ENCODE data around the gene PRELID3B.
A peak's percentile ranks its signal among the peaks of the same experiment; 100 is the strongest.

PRELID3B gene

GRCh38 chr20:59010995-59011873, 31.4 kb downstream of the PRELID3B start:
- H3K27me3 ChIP-seq (ENCODE audit: control insufficient read depth in 2 of 2, insufficient read depth in 2 of 2, low read length in 2 of 2), result no peaks in the 10 kb centered on the region
- peak overlapping the region in 1 of 2 donors; percentile 16 for H3K27ac ChIP-seq (ENCODE audit: low read depth in 2 of 2, low read length in 2 of 2)
- no peak overlapping the region for H3K9ac ChIP-seq (ENCODE audit: low read depth in 1 of 2, low read length in 2 of 2)
- no peaks in the 10 kb centered on the region for H3K9me3 ChIP-seq (ENCODE audit: control insufficient read depth in 2 of 2, low read length in 2 of 2)
- no peaks in the 10 kb centered on the region for H3K36me3 ChIP-seq (ENCODE audit: control insufficient read depth in 2 of 2, insufficient read depth in 2 of 2, low read length in 2 of 2)
- no peak overlapping the region for H3K4me3 ChIP-seq (ENCODE audit: low read length in 2 of 2)
- peaks cover 12 to 15% of the 10 kb centered on the region in 2 donors for H3K4me1 ChIP-seq (ENCODE audit: control insufficient read depth in 2 of 2, insufficient read depth in 2 of 2, low read length in 2 of 2)

- no peaks in the 10 kb centered on the region for H3K36me3 ChIP-seq (ENCODE audit: control insufficient read depth in 2 of 2, insufficient read depth in 2 of 2, low read length in 2 of 2)
- H3K27me3 ChIP-seq (ENCODE audit: control insufficient read depth in 2 of 2, insufficient read depth in 2 of 2, low read length in 2 of 2), result no peaks in the 10 kb centered on the region
- H3K4me1 ChIP-seq (ENCODE audit: control insufficient read depth in 2 of 2, insufficient read depth in 2 of 2, low read length in 2 of 2), result peaks cover 19 to 23% of the 10 kb centered on the region in 2 donors
- no peak overlapping the region for H3K9ac ChIP-seq (ENCODE audit: low read depth in 1 of 2, low read length in 2 of 2)
- no peak overlapping the region for H3K4me3 ChIP-seq (ENCODE audit: low read length in 2 of 2)
- no peaks in the 10 kb centered on the region for H3K9me3 ChIP-seq (ENCODE audit: control insufficient read depth in 2 of 2, low read length in 2 of 2)
- H3K27ac ChIP-seq (ENCODE audit: low read depth in 2 of 2, low read length in 2 of 2), result peak overlapping the region in 1 of 2 donors; percentile 7
Measured at GRCh38 chr20:59010321-59010994, 32.1 kb downstream of the PRELID3B start.

GRCh38 chr20:59008715-59009336, 33.8 kb downstream of the PRELID3B start:
- H3K9me3 ChIP-seq (ENCODE audit: control insufficient read depth in 2 of 2, low read length in 2 of 2), result no peaks in the 10 kb centered on the region
- H3K36me3 ChIP-seq (ENCODE audit: control insufficient read depth in 2 of 2, insufficient read depth in 2 of 2, low read length in 2 of 2), result peaks cover 0 to 5% of the 10 kb centered on the region in 2 donors
- no peaks in the 10 kb centered on the region for H3K27me3 ChIP-seq (ENCODE audit: control insufficient read depth in 2 of 2, insufficient read depth in 2 of 2, low read length in 2 of 2)
- peaks cover 34 to 35% of the 10 kb centered on the region in 2 donors for H3K4me1 ChIP-seq (ENCODE audit: control insufficient read depth in 2 of 2, insufficient read depth in 2 of 2, low read length in 2 of 2)
- peak overlapping the region in 1 of 2 donors; percentile 11 for H3K9ac ChIP-seq (ENCODE audit: low read depth in 1 of 2, low read length in 2 of 2)
- H3K4me3 ChIP-seq (ENCODE audit: low read length in 2 of 2), result no peak overlapping the region
- peak overlapping the region in 1 of 2 donors; percentile 91 for H3K27ac ChIP-seq (ENCODE audit: low read depth in 2 of 2, low read length in 2 of 2)

- H3K9ac ChIP-seq (ENCODE audit: low read depth in 1 of 2, low read length in 2 of 2), result peak overlapping the region in 1 of 2 donors; percentile 96
- H3K9me3 ChIP-seq (ENCODE audit: control insufficient read depth in 2 of 2, low read length in 2 of 2), result no peaks in the 10 kb centered on the region
- peak overlapping the region in 1 of 2 donors; percentile 22 for H3K4me3 ChIP-seq (ENCODE audit: low read length in 2 of 2)
- peak overlapping the region; percentile 88 to 91 for H3K27ac ChIP-seq (ENCODE audit: low read depth in 2 of 2, low read length in 2 of 2)
- peaks cover 0 to 13% of the 10 kb centered on the region in 2 donors for H3K36me3 ChIP-seq (ENCODE audit: control insufficient read depth in 2 of 2, insufficient read depth in 2 of 2, low read length in 2 of 2)
- no peaks in the 10 kb centered on the region for H3K27me3 ChIP-seq (ENCODE audit: control insufficient read depth in 2 of 2, insufficient read depth in 2 of 2, low read length in 2 of 2)
- H3K4me1 ChIP-seq (ENCODE audit: control insufficient read depth in 2 of 2, insufficient read depth in 2 of 2, low read length in 2 of 2), result peaks cover 36 to 41% of the 10 kb centered on the region in 2 donors
Measured at GRCh38 chr20:59007665-59008511, 34.7 kb downstream of the PRELID3B start.

- no peaks in the 10 kb centered on the region for H3K9me3 ChIP-seq (ENCODE audit: control insufficient read depth in 2 of 2, low read length in 2 of 2)
- H3K27ac ChIP-seq (ENCODE audit: low read depth in 2 of 2, low read length in 2 of 2), result peak within 1 kb of the TSS; percentile 88 to 91
- peaks cover 36 to 41% of the 10 kb centered on the region in 2 donors for H3K4me1 ChIP-seq (ENCODE audit: control insufficient read depth in 2 of 2, insufficient read depth in 2 of 2, low read length in 2 of 2)
- H3K27me3 ChIP-seq (ENCODE audit: control insufficient read depth in 2 of 2, insufficient read depth in 2 of 2, low read length in 2 of 2), result no peaks in the 10 kb centered on the region
- peak within 1 kb of the TSS; percentile 95 to 96 for H3K9ac ChIP-seq (ENCODE audit: low read depth in 1 of 2, low read length in 2 of 2)
- H3K4me3 ChIP-seq (ENCODE audit: low read length in 2 of 2), result peak within 1 kb of the TSS; percentile 83 to 84
- peaks cover 3 to 17% of the 10 kb centered on the region in 2 donors for H3K36me3 ChIP-seq (ENCODE audit: control insufficient read depth in 2 of 2, insufficient read depth in 2 of 2, low read length in 2 of 2)
Measured at GRCh38 chr20:59006864-59007664, 35.5 kb downstream of the PRELID3B start, which contains the start of gene CTSZ. Gene CTSZ (minus strand): TSS chr20:59007254. CDS start chr20:59007128, 126 bp downstream.

GRCh38 chr20:59006167-59006863, 36.3 kb downstream of the PRELID3B start:
- Histone ChIP-seq H3K4me1 (ENCODE audit: control insufficient read depth in 2 of 2, insufficient read depth in 2 of 2, low read length in 2 of 2) (peaks cover 36 to 41% of the 10 kb centered on the region in 2 donors), H3K9ac (ENCODE audit: low read depth in 1 of 2, low read length in 2 of 2) (peak overlapping the region; percentile 95 to 96), H3K9me3 (ENCODE audit: control insufficient read depth in 2 of 2, low read length in 2 of 2) (no peaks in the 10 kb centered on the region), H3K27ac (ENCODE audit: low read depth in 2 of 2, low read length in 2 of 2) (peak overlapping the region; percentile 88 to 91), H3K27me3 (ENCODE audit: control insufficient read depth in 2 of 2, insufficient read depth in 2 of 2, low read length in 2 of 2) (no peaks in the 10 kb centered on the region), H3K36me3 (ENCODE audit: control insufficient read depth in 2 of 2, insufficient read depth in 2 of 2, low read length in 2 of 2) (peaks cover 10 to 25% of the 10 kb centered on the region in 2 donors), H3K4me3 (ENCODE audit: low read length in 2 of 2) (peak overlapping the region; percentile 83 to 84)

GRCh38 chr20:59005523-59006166, 36.9 kb downstream of the PRELID3B start:
- H3K4me3 ChIP-seq (ENCODE audit: low read length in 2 of 2), result peak overlapping the region; percentile 83 to 84
- no peaks in the 10 kb centered on the region for H3K27me3 ChIP-seq (ENCODE audit: control insufficient read depth in 2 of 2, insufficient read depth in 2 of 2, low read length in 2 of 2)
- H3K27ac ChIP-seq (ENCODE audit: low read depth in 2 of 2, low read length in 2 of 2), result peak overlapping the region; percentile 88 to 91
- H3K9me3 ChIP-seq (ENCODE audit: control insufficient read depth in 2 of 2, low read length in 2 of 2), result no peaks in the 10 kb centered on the region
- peak overlapping the region; percentile 95 to 96 for H3K9ac ChIP-seq (ENCODE audit: low read depth in 1 of 2, low read length in 2 of 2)
- H3K4me1 ChIP-seq (ENCODE audit: control insufficient read depth in 2 of 2, insufficient read depth in 2 of 2, low read length in 2 of 2), result peaks cover 36 to 37% of the 10 kb centered on the region in 2 donors
- peaks cover 13 to 30% of the 10 kb centered on the region in 2 donors for H3K36me3 ChIP-seq (ENCODE audit: control insufficient read depth in 2 of 2, insufficient read depth in 2 of 2, low read length in 2 of 2)

- Histone ChIP-seq H3K9me3 (ENCODE audit: control insufficient read depth in 2 of 2, low read length in 2 of 2) (no peaks in the 10 kb centered on the region), H3K9ac (ENCODE audit: low read depth in 1 of 2, low read length in 2 of 2) (peak overlapping the region; percentile 95 to 96), H3K36me3 (ENCODE audit: control insufficient read depth in 2 of 2, insufficient read depth in 2 of 2, low read length in 2 of 2) (peaks cover 13 to 34% of the 10 kb centered on the region in 2 donors), H3K4me3 (ENCODE audit: low read length in 2 of 2) (peak overlapping the region; percentile 83 to 84), H3K27ac (ENCODE audit: low read depth in 2 of 2, low read length in 2 of 2) (peak overlapping the region; percentile 88 to 91), H3K4me1 (ENCODE audit: control insufficient read depth in 2 of 2, insufficient read depth in 2 of 2, low read length in 2 of 2) (peaks cover 30 to 37% of the 10 kb centered on the region in 2 donors), H3K27me3 (ENCODE audit: control insufficient read depth in 2 of 2, insufficient read depth in 2 of 2, low read length in 2 of 2) (no peaks in the 10 kb centered on the region)
Measured at GRCh38 chr20:59004763-59005522, 37.6 kb downstream of the PRELID3B start.

All from mucosa of rectum (tissue), 2 donors.